HG03439 (cell line): Measurements from ENCODE around the gene COMMD1.
A peak's percentile ranks its signal among the peaks of the same experiment; 100 is the strongest.
"Not testable (repeated sequence)": the region's sequence is repeated elsewhere in the genome, so short reads cannot be mapped to it uniquely, and the experiment has no call there.

Source experiments
- ATAC-seq: cut with Tn5 transposase; IDR thresholded peaks from one replicate; pipeline ENCODE4 v1.9.1; 2021; ENCODE audit warnings: mild to moderate bottlenecking, moderate library complexity; ENCODE audit not compliant: unreplicated experiment

COMMD1 gene

DNA sequence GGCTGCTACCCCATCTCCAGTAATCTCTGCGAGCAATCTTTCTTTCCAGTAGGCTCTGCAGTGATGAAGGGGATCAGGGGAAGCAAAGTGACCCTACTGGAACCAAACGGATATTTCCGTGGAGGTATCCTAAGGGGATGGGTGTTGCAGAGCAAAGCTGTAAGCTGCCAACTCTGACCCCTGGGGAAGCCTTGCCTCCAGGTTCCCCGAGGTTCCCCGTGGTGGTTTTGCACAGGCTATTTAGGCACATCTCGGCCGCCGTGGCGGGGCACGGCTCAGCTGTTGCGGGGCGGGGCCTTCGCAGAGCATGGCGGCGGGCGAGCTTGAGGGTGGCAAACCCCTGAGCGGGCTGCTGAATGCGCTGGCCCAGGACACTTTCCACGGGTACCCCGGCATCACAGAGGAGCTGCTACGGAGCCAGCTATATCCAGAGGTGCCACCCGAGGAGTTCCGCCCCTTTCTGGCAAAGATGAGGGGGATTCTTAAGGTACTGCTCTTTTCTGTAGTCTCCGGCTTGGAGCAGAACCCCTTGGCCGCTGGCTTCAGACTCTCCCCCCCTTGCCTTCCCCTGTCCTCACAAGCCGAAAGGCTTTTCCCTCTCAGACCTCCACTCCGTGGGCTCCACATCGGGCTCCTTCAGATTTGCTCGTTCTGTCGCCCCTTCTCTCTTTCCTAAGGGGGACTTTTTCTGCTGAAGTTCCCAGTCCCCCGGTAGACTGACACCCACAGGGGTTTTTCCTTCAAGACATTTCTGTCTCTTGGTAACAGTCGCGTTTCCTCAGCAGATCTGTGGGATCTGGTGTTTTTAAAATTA lies at the start of gene COMMD1:
COMMD1 (plus strand) TSS at position 303 of the 814 bp plus-strand sequence; CDS start at position 308, 5 bp downstream.
- ATAC-seq: peak; percentile 98

DNA sequence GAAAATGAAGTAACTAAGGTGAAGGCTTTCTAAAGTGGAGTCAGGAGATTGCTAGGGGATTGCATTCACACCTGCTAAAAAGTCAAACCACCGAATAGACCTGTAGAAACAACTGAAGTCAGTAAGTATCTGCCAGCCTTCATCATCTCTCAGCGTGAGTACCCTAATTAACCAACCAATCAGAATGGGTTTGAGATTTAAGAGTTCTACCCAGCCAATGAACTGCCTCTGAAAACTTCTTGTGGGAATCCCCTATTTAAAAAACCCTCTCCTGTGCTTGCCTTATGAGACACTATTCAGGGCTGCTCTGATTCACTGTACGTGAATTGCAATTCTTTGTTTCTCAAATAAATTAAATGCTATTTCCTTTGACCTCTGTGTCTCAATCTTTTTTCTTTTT lies 48.2 kb upstream of the COMMD1 start:
- no peak for ATAC-seq

DNA sequence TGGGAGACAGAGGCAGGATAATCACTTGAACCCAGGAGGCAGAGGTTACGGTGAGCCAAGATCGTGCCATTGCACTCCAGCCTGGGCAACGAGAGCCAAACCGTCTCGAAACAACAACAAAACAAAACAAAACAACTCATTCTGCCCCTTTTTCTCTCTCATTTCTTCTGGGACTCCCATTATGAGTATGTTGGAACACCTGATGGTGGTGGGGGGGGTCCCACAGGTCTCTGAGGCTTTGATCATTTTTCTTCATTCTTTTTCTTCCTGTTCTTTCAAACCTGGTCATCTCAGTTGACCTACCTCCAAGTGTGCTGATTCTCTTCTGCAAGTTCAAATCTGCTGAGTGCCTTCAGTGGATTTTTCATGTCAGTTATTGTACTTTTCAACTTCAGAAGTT lies 43.4 kb upstream of the COMMD1 start:
- ATAC-seq: no peak

DNA sequence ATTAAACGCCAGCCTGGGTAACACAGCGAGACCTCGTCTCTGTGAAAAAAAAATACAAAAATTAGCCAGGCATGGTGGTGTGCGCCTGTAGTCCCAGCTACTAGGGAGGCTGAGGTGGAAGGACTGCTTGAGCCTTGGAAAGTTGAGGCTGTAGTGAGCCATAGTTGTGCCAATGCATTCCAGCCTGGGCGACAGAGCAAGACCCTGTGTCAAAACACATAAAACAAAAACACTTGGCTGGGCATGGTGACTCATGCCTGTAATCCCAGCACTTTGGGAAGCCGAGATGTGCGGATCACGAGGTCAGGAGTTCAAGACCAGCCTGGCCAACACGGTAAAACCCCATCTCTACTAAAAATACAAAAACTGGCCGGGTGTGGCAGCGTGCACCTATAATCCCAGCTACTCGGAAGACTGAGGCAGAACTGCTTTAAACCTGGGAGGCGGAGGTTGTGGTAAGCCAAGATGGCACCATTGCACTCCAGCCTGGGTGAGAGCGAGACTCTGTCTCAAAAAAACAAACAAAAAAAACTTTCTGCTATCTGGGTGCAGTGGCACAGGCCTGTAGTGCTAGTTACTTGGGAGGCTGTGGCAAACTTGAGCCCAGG lies 38.9 kb upstream of the COMMD1 start:
- not testable (repeated sequence) for ATAC-seq

DNA sequence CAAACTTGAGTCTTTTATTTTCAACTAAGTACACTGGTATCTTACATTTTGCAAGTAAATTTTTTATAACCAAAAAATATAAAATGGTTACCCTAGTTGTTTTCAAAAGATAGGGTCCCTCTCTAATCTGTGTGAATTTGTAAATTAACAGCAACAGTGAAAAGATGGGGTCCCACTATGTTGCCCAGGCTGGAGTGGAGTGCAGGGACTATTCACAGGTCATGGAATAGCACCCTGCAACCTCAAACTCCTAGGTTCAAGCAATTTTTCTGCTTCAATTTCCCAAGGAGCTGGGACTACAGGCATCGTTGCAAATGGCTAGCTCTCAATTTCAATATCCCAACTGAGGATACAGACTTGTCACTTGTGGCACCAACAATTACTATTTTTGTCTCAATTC lies 29.1 kb upstream of the COMMD1 start:
- ATAC-seq: no peak

DNA sequence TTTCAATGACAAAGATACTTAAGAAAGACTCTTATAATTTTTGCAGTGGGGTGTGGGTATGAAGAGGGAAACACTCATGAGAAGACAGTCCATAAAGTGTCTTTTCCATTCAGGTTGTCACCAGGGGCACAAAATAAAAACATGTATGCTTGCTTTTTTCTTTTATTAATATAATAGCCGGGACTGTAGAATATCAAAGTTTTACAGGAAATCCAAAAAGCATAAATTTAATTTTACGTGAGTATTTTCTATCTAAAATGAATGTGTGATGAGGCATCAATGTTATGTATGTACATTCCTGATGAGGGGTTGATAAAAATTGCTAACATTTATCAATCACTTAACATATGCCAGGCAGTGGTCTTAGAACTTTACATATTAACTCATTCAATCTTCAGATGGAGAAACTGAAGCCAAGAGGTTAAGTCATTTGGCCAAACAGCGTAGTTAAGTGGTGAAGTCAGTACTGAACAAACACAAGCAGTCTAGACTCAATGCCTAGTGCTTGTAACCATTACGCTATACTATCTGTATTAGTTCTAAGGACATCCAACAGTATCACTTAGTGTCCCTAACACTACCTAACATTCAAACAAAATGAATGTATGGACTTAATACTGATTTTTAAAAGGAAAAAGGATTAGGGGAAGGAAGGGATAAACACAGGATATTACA lies 27.8 kb upstream of the COMMD1 start:
- no peak for ATAC-seq

DNA sequence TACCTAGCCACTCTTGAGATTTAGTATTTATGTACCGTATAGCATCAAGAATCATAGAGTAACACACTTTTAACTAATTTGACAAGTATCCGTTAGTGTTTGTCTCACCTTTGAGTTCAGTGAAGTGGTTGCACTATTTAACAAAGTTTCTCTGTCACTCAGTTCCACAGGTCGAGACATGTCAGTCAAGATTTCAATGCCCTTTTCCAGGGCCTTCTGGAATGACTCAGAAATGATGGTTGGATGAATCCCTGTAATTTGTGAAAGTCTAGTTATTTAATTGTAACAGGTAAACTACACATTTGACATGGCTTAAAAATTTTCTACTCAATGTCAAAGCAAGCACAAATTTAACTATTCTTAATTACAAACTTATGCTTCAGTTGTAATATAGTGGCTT lies 26.7 kb upstream of the COMMD1 start:
- no peak for ATAC-seq

DNA sequence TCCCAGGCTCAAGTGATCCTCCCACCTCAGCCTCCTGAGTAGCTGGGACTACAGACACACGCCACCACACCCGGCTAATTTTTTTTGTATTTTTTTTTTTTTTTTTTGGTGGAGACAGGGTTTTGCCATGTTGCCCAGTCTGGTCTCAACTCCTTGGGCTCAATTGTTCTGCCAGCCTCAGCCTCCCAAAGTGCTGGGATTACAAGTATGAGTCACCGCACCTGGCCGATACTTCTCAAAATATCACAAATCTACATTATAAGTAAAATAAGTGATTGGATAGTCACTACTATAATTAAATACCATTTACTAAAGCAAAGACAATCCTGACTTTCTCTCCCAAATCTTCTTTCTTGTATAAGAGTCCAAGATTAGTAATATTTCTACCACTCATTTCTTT lies 26.1 kb upstream of the COMMD1 start:
- not testable (repeated sequence) for ATAC-seq

DNA sequence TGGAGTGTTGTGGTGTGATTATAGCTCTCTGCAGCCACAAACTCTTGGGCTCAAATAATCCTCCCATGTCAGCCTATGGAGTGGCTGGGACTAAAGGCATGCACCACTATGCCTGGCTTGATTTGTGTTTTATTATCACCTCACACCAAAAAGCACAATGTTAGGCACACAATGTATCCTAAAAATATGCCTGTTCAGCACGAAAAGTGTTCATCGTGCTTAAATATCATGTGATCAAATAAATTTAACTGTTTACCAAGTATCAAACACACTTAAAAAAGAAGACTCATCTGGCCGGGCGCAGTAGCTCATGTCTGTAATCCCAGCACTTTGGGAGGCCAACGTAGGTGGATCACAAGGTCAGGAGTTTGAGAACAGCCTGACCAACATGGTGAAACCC lies 22.6 kb upstream of the COMMD1 start:
- ATAC-seq: no peak

DNA sequence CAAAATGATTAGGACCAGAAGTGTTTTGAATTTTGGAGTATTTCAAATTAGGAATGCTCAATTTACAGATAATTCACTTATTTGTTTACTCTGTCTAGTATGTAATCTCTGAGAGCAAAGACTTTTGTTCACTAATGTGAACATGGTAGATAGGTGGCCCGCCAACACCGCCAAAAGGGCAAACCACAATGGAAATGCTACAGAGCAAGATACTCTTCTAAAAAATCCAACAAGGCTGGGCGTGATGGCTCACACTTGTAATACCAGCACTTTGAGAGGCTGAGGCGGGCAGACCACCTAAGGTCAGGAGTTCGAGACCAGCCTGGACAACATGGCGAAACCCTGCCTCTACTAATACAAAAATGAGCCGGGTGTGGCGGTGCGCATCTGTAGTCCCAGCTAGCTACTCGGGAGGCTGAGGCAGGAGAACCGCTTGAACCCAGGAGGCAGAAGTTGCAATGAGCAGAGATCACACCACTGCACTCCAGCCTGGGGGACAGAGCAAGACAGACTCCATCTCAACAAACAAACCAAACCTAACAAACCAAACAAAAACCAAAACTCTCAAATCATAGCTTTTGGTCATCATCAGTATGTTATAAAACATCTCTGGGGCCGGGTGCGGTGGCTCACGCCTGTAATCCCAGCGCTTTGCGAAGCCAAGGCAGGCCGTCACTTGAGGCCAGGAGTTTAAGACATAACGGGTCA lies 19.4 kb upstream of the COMMD1 start:
- no peak for ATAC-seq

DNA sequence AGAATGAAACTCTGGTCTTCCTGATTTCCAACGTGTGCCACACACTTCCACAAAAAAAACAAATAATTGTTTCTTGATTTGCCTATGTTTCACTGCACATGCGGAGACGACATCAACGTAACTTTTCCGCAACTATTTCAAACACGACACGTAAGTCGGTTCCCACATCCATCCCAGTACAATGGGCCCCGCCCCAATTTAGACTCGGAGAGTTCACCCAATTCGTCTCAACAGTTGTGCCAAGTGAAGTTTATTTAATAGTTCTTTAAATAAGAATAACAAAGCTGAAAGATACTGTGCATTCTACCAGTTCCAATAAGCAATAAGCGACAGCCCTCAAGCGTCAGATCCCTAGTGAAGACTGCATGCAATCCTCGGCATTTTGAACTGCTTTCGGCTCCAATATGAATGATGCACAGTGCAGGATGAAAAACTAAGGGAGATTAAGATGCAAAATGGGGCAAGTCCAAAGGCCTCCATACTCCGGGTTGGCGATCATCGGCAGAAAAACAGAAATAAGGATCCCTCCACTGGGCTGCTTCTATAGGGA lies 17.7 kb upstream of the COMMD1 start:
- ATAC-seq: no peak

DNA sequence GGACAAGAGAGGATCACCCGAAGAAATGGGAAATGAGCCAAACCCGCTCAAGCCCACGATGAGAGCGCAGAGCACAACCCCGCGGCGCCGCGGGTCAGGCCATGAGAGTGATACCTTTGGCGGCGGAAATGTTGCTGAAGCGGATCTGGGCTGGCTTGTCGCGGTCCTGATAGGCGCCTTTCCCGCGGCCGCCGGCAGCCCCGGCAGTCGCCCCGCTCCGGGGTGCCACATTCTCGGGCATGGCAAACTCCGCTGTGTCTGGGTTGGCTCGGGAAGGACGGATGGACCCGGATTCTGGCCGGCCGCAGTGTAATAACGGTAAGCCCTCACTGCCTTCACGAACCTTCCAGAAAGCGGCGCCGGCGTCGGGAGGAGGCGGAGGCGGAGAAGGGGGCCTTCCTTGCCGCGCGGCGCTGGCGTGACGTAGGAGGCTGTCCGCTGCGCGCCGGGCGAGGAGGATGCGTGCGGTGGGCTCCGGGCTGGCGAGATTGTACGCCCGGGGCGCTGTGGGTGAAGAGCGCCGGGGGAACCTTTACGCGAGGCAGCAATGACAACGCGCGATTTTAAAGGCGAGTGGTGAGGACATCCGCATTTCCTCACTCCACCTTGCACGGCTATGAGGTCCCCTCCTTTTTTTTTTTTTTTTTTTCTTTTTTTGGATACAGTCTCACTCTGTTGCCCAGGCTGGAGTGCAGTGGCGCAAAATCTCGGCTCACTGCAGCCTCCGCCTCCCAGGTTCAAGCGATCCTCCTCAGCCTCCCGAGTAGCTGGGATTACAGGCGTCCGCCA lies 17.0 kb upstream of the COMMD1 start, which contains the start of gene CCT4:
CCT4 (minus strand) TSS at position 390 of the 789 bp plus-strand sequence; CDS start at position 241, 149 bp downstream.
- peak; percentile 91 for ATAC-seq

DNA sequence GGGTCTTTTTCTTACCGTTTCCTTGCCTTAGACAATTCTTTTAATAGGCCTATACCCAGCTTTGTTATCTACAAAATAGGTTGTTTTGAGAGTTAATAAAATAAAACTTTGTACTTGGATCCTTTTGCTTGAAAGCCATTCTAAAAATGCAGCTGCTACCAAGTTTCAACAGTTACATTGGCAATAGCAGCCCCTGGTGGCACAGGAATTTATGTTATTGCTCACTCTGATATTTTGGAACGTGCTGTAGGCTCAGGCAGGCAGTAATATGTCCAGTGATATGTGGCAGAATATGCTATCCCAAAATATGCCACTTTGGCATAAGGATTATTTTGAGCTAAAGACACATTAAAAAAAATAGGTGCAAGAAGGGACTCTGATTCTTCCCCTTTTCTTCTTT lies 6.7 kb upstream of the COMMD1 start:
- no peak for ATAC-seq

DNA sequence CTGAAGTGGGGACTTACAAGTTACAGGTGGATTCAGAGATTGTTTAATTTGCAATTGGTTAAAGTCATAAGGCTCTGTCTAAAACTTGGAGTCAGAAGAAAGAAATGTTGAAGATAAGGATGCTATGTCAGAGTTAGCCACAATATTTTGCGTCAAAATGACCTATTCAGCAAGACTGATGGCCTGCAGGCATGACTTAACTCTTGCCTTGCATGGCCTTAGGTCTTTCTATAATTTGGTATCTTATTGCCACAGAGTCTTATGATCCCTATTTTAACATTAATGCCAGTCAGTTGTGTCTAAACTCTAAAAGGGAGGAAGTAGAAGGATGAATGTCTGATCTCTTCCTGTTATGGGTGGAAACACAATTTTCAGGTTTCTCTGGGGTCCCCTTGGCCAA lies 5.2 kb upstream of the COMMD1 start:
- no peak for ATAC-seq

DNA sequence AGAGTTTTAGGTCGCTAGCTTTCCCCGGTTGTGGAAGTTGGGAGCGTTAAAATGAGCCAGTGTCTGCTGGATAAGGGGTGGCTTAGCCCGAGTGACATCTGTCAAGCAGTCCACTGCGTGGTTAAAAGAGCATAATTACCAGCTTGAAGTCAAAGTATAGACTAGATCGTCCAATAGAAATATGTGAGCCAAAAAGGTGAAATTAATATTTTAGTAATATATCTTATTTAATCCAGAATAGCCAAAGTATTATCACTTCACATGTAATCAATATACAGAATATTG lies 654 bp downstream of the COMMD1 start:
- no peak for ATAC-seq

DNA sequence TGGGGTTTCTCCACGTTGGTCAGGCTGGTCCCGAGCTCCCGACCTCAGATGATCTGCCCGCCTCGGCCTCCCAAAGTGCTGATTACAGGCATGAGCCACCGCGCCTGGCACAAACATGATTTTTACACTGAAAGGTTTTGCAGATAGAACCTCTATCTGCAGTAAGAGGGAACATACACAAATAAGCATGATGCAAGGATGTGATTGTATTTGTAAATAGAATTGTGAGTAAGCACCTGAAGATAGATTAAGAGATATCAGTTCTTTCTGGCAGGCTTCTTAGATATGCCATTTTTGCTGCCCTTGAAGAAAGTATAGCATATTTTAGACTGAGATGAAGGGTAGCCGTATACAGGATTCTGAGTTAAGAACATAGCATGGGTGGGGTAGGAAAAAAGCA lies 3.6 kb downstream of the COMMD1 start:
- no peak for ATAC-seq

DNA sequence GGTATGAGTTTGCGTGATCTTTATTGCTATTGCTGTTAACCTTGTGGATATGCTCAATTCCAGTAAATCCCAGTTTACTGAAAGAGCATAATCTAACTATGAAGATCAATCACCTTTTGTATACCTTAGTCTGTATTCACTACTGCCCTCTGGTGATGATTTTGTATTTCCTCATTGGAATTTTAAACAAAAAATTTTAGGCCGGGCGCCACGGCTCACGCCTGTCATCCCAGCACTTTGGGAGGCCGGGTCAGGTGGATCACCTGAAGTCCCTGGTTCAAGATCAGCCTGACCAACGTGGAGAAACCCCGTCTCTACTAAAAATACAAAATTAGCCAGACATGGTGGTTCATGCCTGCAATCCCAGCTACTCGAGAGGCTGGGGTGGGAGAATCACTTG lies 5.1 kb downstream of the COMMD1 start:
- ATAC-seq: no peak

DNA sequence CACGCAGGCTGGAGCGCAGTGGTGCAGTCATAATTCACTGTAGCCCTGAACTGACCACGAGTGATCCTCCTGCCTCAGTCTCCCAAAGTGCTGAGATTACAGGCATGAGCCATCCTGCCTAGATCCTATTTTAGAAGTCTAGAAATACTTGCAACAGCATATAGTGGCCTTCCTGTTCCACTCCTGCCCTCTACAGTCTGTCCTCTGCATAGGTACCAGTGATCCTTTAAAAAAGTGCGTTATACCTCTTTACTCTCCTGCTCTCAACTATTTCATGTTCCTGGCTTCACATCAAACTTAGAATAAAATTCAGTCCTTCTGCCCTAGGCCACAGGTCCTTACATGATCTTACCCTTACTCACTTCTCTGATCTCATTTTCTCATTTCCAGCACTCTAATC lies 6.0 kb downstream of the COMMD1 start:
- no peak for ATAC-seq

DNA sequence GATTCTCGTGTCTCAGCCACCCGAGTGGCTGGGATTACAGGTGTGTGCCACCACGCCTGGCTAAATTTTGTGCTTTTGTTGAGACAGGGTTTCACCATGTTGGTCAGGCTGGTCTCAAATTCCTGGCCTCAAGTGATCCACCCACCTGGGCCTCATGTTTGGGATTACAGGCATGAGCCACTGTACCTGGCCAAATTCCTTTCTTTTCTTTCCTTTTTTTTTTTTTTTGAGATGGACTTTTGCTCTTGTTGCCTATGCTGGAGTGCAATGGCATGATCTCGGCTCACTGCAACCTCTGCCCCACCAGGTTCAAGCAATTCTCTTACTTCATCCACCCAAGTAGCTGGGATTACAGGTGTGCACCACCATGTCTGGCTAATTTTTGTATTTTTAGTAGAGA lies 9.3 kb downstream of the COMMD1 start:
- not testable (repeated sequence) for ATAC-seq

DNA sequence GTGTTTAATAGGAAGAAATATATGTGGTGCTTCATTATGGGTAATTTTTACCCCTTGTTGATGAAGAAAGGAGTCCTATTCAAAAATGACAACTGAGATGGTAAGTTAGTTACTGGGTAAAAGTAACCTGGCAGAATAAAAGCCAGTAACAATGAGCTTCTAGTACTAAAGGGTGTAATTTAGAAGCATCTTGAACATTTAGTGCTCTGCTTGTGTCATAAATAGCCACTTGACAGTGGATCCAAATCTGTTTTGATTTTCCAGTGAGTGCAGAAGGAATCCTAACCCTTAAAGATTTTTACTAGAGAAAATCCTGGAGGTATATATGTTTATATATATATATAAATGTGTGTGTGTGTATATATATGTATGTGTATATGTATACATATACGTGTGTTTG lies 15.1 kb downstream of the COMMD1 start:
- ATAC-seq: no peak
